Measurements from ENCODE around the gene ACVR2B. TPM values are rescaled to one million over a fixed set of nuclear protein-coding genes. Genes with fewer than 3 reads are reported as not detected.
"Not testable (repeated sequence)": the region's sequence is repeated elsewhere in the genome, so short reads cannot be mapped to it uniquely, and the experiment has no call there.

Gene ACVR2B
- total RNA-seq, 1 donor from 2014 or later: 9.4 TPM

DNA sequence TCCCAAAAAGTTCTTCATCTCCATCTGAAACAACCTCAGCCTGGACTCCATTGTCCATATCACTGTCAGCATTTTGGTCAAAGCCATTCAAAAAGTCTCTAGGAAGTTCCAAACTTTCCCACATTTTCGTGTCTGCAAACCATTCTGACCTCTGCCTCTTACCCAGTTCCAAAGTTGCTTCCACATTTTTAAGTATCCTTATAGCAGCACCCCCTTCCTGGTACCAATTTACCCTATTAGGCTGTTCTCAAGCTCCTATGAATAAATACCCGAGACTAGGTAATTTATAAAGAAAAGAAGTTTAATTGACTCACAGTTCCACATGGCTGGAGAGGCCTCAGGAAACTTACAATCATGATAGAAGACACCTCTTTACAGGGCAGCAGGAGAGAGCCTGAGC lies 20.0 kb upstream of the ACVR2B start:
- not testable (repeated sequence) for H3K4me3 Mint-ChIP-seq (ENCODE audit: unreplicated experiment); DNase-seq (ENCODE audit: extremely low spot score, unreplicated experiment); H3K4me1 Mint-ChIP-seq (ENCODE audit: unreplicated experiment); H3K36me3 Mint-ChIP-seq (ENCODE audit: unreplicated experiment); H3K27me3 Mint-ChIP-seq (ENCODE audit: unreplicated experiment); H3K27ac Mint-ChIP-seq (ENCODE audit: unreplicated experiment)
- peaks cover 47% of the 10 kb centered on the region for H3K9me3 Mint-ChIP-seq (ENCODE audit: unreplicated experiment)

DNA sequence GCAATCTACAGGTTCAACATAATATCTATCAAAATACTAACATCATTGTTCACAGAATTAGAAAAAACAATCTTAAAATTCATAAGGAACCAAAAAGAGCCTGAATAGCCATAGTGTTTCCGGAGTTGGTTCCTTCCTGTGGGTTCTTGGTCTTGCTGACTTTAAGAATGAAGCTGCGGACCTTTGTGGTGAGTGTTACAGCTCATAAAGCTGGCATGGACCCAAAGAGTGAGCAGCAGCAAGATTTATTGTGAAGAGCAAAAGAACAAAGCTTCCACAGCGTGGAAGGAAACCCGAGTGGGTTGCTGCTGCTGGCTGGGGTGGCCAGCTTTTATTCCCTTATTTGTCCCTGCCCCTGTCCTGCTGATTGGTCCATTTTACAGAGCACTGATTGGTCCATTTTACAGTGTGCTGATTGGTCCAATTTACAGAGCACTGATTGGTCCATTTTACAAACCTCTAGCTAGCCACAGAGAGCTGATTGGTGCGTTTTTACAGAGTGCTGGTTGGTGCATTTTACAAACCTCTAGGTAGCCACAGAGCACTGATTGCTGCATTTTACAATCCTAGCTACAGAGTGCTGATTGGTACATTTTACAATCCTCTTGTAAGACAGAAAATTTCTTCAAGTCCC lies 15.1 kb upstream of the ACVR2B start:
- H3K4me3 Mint-ChIP-seq (ENCODE audit: unreplicated experiment); DNase-seq (ENCODE audit: extremely low spot score, unreplicated experiment); H3K4me1 Mint-ChIP-seq (ENCODE audit: unreplicated experiment); H3K27ac Mint-ChIP-seq (ENCODE audit: unreplicated experiment); H3K27me3 Mint-ChIP-seq (ENCODE audit: unreplicated experiment); H3K36me3 Mint-ChIP-seq (ENCODE audit: unreplicated experiment): not testable (repeated sequence)
- peaks cover 28% of the 10 kb centered on the region for H3K9me3 Mint-ChIP-seq (ENCODE audit: unreplicated experiment)

GRCh38 chr3:38443205-38443604 lies 10.5 kb upstream of the ACVR2B start:
- H3K4me3 Mint-ChIP-seq (ENCODE audit: unreplicated experiment); H3K4me1 Mint-ChIP-seq (ENCODE audit: unreplicated experiment); H3K36me3 Mint-ChIP-seq (ENCODE audit: unreplicated experiment); H3K27me3 Mint-ChIP-seq (ENCODE audit: unreplicated experiment); H3K9me3 Mint-ChIP-seq (ENCODE audit: unreplicated experiment); H3K27ac Mint-ChIP-seq (ENCODE audit: unreplicated experiment); DNase-seq (ENCODE audit: extremely low spot score, unreplicated experiment): not testable (repeated sequence)

GRCh38 chr3:38446085-38446686 lies 7.5 kb upstream of the ACVR2B start:
- no peaks in the 10 kb centered on the region for H3K36me3 Mint-ChIP-seq (ENCODE audit: unreplicated experiment)
- no peak for DNase-seq (ENCODE audit: extremely low spot score, unreplicated experiment)
- peaks cover 6% of the 10 kb centered on the region for H3K9me3 Mint-ChIP-seq (ENCODE audit: unreplicated experiment)
- H3K27me3 Mint-ChIP-seq (ENCODE audit: unreplicated experiment): no peaks in the 10 kb centered on the region
- TF ChIP-seq, protein P1, sequence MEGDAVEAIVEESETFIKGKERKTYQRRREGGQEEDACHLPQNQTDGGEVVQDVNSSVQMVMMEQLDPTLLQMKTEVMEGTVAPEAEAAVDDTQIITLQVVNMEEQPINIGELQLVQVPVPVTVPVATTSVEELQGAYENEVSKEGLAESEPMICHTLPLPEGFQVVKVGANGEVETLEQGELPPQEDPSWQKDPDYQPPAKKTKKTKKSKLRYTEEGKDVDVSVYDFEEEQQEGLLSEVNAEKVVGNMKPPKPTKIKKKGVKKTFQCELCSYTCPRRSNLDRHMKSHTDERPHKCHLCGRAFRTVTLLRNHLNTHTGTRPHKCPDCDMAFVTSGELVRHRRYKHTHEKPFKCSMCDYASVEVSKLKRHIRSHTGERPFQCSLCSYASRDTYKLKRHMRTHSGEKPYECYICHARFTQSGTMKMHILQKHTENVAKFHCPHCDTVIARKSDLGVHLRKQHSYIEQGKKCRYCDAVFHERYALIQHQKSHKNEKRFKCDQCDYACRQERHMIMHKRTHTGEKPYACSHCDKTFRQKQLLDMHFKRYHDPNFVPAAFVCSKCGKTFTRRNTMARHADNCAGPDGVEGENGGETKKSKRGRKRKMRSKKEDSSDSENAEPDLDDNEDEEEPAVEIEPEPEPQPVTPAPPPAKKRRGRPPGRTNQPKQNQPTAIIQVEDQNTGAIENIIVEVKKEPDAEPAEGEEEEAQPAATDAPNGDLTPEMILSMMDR (IDR thresholded peaks at IDR 0.05): no peak
- H3K4me1 Mint-ChIP-seq (ENCODE audit: unreplicated experiment): no peaks in the 10 kb centered on the region
- H3K4me3 Mint-ChIP-seq (ENCODE audit: unreplicated experiment): no peak overlapping the region
- no peak overlapping the region for H3K27ac Mint-ChIP-seq (ENCODE audit: unreplicated experiment)

DNA sequence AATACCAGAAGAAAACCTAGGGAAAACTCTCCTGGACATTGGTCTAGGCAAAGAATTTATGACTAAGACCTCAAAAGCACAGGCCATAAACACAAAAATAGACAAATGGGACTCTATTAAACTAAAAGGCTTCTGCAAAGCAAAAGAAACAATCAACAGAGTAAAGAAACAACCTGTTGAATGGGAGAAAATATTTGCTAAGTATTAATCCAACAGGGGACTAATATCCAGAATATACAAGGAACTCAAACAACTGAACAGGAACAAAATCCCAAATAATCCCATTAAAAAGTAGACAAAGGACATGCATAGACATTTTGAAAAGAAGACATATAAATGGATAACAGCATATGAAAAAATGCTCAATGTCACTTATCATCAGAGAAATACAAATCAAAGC lies 6.9 kb upstream of the ACVR2B start:
- Mint-ChIP-seq H3K4me1 (ENCODE audit: unreplicated experiment) (no peaks in the 10 kb centered on the region), H3K27ac (ENCODE audit: unreplicated experiment) (no peak overlapping the region), H3K9me3 (ENCODE audit: unreplicated experiment) (peaks cover 6% of the 10 kb centered on the region)

GRCh38 chr3:38450853-38451252 lies 2.8 kb upstream of the ACVR2B start:
- DNase-seq (ENCODE audit: extremely low spot score, unreplicated experiment): no peak
- TF ChIP-seq, protein P1 (IDR thresholded peaks at IDR 0.05): no peak
- H3K4me3 Mint-ChIP-seq (ENCODE audit: unreplicated experiment): no peak overlapping the region
- peaks cover 9% of the 10 kb centered on the region for H3K4me1 Mint-ChIP-seq (ENCODE audit: unreplicated experiment)
- H3K27me3 Mint-ChIP-seq (ENCODE audit: unreplicated experiment): no peaks in the 10 kb centered on the region
- H3K36me3 Mint-ChIP-seq (ENCODE audit: unreplicated experiment): no peaks in the 10 kb centered on the region
- H3K27ac Mint-ChIP-seq (ENCODE audit: unreplicated experiment): no peak overlapping the region
- peaks cover 6% of the 10 kb centered on the region for H3K9me3 Mint-ChIP-seq (ENCODE audit: unreplicated experiment)

More for the DNA sequence above, 6.9 kb upstream of the ACVR2B start:
- Mint-ChIP-seq H3K4me3 (ENCODE audit: unreplicated experiment) (no peak overlapping the region), H3K27me3 (ENCODE audit: unreplicated experiment) (no peaks in the 10 kb centered on the region), H3K36me3 (ENCODE audit: unreplicated experiment) (no peaks in the 10 kb centered on the region)
- no peak for DNase-seq (ENCODE audit: extremely low spot score, unreplicated experiment)
- TF ChIP-seq, protein P1 (IDR thresholded peaks at IDR 0.05): no peak
